Right renal pelvis (tissue), 4 donors: ENCODE results near the gene MCM10. TPM values are rescaled to one million over a fixed set of nuclear protein-coding genes. Genes with fewer than 3 reads are reported as not detected.

Source experiments
- DNase-seq, 4 donors: peaks; one replicate each; pipeline ENCODE4 v3.0.0-alpha.2; 2013; ENCODE audit warnings: low read depth in 4 of 4, low spot score in 3 of 4, missing footprints in 1 of 4
- polyA plus RNA-seq, 4 donors: library from polyadenylated mRNA; unstranded; fragments of 120-200 nt; gene quantifications; one replicate each; pipeline ENCODE4 v1.2.1, GENCODE V29; 2013; ENCODE audit not compliant: insufficient read length in 4 of 4

The MCM10 gene
- polyA plus RNA-seq, 4 donors = 9.9 to 10.6 (median 10.2) TPM

DNA sequence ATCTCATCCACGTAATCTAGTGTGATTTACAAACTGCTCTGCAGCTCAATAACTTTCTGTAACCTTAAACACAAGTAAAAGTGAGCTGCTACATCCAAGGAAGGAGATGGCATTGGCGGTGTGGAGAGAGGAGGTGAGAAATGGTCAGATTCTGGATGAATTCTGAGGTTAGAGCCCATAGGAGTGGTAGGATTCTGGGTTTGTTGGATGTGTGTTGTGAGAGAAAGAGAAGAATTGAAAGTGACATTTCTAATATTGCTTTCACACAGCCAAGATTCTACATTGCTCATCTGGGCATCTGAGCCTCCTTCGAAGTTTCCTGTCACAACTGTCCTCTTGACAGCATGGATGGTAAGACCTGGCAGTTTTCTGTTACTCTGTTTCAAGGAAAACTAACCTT lies 2.5 kb downstream of the MCM10 start:
- DNase-seq = no peak

DNA sequence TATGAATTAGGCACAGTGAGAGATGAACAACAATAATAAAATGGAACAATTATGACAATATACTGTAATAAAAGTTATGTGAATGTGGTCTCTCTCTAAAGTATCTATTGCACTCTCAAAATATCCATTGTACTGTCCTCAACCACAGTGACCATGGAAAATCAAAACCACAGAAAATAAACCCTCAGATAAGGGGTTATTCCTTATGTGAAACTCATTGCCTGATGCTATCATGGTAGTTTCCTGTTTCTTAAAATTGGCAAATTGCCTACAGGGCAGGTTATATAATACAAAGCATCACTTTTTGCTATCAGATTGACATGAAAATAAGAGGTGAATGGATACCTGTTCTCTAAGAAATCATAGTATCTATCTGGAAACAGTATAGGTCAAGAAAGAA lies 3.8 kb downstream of the MCM10 start:
- DNase-seq = no peak

DNA sequence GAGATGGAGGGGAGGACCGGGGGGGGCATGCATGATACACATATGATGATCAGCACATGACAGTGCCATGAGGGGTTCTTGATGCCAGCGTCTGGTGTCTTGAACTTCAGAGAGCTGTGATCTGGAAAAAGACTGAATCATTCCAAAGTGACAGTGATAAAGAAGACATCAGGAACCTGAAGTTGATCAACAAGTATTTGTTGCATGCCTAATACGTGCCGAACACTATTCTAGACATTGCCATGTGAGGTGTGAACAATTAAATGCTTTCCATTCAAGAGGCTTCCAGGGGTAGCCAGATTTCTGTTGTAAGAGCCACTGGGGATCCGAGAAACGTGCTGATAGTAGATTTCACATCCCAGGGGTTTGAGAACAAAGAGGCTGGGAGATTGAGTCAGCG lies 6.2 kb downstream of the MCM10 start:
- no peak for DNase-seq

DNA sequence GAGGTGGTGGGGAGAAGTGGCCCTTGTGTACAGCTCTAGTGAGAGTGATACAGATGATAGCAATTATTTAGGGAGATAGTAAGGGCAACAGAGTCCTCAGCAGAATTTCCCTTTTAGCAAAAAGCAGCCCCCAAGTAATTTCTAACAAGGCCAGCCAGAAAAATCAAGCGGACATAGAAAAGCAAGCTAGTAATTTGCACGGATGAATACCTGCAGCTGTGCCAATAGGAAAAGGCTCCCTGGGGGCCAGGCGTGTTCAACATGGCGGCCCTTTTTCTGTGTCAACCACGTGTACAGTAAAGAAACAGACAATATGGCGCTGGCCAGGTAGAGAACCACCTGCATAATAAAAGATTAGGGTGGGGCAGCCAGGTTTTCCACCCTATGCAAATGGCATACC lies 7.4 kb downstream of the MCM10 start:
- no peak for DNase-seq

DNA sequence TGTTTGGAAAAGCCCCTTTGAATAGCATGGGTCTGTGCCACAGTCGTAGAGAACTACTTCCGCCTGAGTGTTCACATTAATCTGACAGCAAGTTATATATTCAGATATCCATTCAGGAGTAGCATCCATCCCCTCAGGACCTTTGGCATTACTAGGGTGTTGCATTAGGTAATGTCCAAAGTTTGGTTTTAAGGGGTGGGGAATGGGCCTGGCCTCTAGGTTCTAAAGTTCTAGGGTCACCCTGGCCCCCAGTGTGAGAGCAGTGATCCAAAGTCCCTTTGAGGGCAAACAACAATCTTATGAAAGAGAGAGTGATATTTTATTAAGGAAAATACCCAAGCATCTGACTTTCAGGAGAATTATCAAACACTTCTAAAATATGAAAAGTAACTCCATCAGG lies 12.3 kb downstream of the MCM10 start:
- DNase-seq = no peak

DNA sequence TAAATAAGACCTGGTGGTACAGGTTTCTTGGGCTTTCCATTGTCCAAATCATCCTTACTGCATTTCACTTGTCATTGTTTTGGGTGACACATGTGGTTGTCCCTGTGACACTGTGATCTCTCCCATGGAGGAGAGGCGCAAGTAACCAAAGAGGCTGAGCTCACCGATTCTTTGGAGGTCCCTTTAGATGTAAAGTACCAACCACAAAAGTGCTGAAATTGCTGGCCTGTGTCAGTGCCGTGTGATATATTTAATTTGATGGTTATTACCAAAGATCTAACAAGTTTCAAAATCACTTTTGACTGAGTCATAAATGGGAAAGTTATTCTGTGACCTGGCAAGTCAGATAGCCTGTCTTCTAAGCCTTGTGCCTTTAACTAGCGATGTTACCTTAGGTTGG lies 19.4 kb downstream of the MCM10 start:
- DNase-seq = no peak

DNA sequence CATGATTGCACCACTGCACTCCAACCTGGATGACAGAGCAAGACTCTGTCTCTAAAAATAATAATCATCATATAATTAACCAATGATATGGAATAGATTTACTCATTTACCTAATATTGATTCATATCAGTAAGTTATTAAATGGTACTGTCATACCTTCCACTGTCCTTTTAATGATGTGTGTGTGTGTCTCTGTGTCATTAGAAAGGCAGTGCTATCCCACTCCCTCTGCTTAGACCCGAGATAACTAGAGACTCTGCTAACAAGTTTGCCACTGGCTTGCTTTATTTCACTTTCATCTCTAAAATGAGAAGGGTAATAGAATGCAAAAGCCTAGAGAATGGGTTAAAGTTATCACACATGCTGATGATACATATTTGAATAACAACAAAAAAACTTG lies 21.1 kb downstream of the MCM10 start:
- no peak for DNase-seq

DNA sequence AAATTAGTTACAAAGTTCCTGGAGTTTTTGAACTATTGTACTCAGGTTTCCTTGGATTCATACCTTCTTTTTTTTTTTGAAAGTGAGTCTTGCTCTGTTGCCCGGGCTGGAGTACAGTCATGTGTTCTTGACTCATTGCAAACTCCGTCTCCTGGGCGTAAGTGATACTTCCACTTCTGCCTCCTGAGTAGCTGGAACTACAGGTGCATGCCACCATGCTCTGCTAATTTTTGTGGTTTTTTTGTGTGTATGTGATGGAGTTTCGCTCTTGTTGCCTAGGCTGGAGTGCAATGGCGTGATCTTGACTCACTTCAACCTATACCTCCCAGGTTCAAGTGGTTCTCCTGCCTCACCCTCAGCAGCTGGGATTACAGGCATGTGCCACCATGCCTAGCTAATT lies 22.3 kb downstream of the MCM10 start:
- DNase-seq = no peak

DNA sequence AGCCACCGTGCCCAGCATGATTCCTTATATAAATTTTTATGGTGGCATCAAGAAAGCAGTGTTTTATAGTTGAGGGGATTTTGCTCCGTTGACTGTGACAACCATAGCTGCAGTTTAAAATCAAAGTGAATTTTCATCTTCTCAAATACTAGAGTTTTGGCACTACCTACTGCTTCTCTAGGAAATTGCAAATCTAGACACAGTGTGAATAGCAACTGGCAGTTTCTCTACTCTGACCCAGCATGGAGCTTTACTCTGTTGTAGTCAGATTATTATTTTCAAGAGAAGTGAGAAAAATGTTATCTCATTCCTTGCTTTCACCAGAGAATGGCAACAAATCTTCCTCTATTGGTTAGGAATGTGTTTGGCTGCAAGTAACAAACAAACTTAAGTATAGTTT lies 22.9 kb downstream of the MCM10 start:
- DNase-seq = no peak

DNA sequence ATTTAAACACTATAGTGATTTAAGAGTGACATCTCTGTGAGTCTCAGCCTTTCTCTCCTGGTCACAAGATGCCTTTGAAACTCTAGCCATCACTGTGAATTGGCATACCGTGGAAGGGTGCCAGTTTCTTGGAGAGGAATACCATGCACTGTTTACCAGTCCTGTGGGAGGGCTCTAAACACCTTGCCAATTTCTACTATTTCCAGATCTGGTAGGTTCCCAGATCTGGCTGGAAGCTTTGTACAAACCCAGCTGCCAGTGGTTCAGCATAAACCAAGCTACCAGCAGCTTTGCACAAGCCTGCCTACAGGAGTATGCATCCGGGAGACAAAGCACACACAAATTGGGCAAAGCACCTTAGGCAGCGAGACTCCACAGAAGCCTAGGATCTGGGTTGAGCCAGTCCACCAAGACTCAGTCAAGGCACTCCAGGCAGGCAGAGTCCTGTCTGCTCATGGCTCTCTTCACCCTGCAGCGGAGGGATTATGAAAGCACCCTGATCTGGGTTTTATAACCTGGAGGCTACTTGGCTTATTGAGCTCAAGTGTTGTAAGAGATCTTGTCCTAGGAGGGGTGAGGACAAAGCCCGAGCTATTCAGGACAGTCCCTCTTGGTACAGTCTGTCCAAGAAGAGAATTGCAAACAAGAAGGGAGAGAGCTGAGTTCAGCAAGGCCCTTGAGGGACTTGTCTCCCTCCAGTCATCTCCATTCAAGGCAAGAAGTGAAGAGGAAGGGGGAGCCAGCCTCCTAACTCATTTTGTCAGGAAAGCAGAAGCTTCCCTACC lies 23.6 kb downstream of the MCM10 start:
- no peak for DNase-seq

DNA sequence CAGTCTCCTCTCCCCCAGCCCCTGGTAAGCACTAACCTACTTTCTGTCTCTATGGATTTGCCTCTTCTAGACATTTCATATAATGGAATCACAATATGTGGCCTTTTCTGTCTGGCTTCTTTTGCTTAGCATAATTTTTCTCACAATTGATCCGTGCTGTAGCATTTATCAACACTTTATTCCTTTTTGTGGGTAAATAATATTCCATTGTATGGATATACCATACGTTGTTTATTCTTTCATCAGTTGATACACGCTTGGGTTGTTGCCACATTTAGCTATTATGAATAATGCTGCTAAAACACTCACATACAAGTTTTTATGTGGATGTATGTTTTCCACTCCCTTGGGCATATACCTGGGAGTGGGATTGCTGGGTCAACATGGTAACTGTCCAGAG lies 25.8 kb downstream of the MCM10 start:
- DNase-seq = no peak

DNA sequence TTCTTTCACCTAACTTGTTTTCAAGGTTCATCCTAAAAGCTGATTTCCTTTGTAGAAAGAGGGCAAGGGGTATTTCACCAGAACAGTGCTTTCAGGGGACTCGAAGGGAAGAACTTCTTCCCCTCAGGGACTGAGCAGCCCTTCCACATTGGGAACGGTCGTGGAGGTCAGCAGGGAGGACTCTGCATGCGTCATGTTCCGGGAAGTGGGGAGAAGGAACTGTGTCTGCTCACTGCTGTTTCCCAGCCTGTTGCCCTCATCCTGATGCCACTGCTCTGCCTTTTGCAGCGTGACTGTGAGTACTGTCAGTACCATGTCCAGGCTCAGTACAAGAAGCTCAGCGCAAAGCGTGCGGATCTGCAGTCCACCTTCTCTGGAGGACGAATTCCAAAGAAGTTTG lies 27.2 kb downstream of the MCM10 start:
- DNase-seq = no peak

DNA sequence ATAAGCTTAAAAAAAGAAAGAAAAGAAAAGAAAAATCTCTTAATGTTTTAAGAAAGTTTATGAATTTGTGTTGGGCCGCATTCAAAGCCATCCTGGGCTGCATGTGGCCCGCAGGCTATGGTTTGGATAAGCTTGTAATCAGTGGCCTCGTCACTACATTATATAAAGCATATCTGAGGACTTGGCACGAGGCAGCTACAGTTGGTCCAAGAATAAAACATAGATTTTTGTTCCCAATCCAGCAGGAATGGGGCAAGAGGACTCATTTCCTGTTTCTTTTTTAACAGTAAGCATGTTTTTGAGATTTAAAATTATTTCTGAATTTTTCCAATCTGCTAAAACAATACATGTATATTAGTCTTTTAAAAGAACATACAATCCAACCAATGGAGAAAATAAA lies 28.6 kb downstream of the MCM10 start:
- DNase-seq = no peak

DNA sequence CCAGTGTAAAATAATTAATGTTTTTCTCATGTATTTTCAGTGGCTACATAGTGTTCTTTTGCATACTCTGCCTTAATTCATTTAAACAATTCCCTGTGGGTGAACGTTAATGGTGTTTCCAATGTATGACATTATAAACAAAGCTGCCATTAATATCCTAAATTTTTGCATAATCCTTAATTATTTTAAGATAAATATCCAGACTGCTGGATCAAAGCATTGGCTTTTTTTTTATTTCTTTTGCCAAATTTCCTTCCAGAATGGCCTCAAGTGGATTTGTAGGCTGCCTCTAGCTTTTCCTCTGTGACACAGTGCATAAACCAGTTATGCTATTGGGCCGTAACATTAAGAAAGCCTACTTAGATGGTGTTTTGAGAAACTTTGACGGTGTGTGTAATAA lies 29.5 kb downstream of the MCM10 start:
- DNase-seq = no peak

DNA sequence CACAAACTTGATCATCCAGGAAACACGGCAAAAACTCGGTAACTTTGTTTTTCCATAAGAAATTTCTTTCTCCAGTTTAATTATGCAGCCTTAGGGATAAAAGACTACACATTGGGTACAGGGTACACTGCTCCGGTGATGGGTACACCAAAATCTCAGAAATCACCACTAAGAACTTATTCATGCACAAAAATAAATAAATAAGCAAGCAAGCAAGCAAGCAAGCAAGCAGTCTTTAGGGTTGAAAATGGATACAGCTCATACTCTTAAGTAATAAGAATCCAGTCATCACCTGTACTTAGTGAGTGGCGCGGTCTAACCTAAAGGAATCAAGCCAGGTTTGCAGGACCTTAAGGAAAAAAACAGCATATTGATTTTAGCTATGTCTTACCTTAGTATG lies 30.0 kb downstream of the MCM10 start:
- no peak for DNase-seq

DNA sequence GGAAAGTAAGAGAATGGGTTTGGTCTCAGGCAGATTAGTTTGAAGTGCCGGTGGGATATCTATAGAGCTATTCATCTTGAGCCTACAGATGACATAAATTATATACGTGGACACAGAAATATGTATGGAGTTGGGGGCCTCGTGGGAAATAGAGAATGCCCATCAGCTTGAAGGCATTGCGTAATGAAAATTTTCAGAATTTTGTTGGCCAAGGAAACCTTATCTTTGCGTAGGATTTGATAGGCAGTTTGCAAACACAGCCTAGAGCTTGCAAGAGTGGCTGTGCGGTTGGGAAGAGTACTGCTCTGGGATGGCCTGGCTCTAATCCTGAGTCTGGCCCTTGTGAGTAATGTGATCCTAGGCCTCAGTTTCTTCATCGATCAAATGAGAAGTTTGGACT lies 32.3 kb downstream of the MCM10 start:
- DNase-seq = no peak

DNA sequence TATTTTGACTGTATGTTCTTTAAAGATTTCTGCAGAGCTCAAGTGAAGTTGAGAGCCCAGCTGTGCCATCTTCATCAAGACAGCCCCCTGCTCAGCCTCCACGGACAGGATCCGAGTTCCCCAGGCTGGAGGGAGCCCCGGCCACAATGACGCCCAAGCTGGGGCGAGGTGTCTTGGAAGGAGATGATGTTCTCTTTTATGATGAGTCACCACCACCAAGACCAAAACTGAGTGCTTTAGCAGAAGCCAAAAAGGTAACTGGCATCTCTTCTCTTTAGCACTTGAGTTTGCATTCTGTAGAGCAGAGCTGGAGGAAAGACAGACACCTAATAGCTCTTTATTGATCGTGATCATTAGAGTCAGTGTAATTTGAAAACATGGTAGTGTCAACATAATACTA lies 33.7 kb downstream of the MCM10 start:
- no peak for DNase-seq

DNA sequence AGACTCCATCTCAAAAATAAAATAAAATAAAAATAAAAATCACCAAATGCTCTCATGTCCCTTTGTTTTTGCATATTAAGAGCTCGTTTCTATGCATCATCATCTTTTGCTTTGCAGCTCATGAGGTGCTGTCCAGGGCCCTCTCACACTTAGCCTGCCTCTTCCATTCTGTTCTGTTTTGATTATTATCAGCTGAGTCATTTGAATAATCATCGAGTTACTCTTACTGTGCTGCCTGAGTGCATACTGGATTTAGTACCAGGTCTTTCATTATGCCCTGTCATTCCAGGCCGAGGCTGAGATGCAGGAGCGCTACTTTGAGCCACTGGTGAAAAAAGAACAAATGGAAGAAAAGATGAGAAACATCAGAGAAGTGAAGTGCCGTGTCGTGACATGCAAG lies 39.8 kb downstream of the MCM10 start:
- DNase-seq = no peak

DNA sequence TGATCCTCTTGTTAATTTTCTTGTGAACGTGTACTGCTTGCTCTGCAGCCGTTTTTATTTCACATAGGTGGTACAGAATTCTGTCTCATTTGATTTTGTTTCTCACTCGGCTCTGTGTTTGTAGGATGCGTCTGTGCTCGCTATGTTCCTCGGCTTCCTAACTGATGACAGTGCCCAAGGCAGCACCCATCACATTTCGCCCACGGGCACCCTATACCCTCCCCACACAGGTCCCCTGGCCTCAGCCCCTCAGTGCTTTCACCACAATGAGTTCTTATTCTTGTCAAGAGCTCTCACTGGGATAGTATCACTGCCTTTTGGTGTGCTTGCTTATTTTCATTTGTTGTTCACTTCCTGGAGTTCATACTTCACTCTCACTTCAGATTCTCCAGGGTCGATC lies 44.7 kb downstream of the MCM10 start:
- DNase-seq = no peak

DNA sequence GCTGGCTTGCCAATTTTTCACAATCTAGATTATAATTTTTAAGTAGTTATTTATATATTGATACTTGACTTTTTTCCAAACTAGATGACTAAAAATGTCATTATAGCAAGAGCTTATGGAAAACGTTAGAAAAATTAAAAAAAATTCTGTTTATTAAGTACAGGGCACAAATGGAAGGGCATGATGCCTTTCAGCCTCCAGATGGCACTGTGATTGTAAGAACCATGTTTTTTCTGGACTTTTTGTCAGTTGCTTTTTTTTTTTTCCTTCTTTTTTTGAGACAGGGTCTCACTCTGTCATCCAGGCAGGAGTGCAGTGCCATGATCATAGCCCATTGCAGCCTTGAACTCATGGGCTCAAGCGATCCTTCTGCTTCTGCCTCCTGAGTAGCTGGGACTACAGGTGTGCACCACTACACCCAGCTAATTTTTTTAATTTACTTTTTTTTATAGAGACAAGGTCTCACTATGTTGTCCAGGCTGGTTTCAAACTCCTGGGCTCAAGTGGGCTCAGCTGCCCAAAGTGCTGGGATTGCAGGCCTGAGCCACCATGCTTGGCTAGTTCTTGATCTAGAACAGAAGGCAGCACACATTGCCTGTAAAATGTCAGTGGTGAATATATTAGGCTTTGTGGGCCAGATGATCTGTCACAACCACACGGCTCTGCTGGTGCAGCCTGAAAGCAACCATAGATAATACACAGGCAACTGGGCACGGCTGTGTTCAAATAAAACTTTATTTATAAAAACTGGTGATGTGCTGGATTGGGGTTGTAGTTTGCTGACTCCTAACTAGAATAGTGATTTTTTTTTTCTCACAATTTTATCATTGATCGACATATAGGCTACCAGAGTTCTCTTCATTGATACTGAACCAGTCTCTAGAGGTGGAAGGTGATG lies 45.4 kb downstream of the MCM10 start:
- peak; percentile 5 to 14 (median 9) for DNase-seq

DNA sequence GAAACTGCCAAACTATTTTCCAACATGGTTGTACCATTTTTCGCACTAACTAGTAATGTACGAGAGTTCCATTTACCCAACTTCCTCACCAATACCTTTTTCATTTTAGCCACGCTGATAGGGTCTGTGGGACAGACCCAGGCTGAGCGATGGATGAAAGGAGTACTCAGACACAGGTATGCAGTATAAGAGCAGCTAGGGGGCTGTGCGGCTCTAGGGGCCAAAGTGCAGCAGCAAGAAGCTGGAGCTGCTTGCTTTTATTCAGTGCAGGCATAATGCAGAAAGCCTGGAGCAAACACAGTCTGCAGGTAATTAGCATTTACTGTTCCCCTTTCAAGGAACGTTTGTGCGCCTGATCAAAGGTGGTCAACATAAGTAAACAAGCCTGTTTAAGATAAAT lies 51.8 kb downstream of the MCM10 start:
- DNase-seq = no peak

DNA sequence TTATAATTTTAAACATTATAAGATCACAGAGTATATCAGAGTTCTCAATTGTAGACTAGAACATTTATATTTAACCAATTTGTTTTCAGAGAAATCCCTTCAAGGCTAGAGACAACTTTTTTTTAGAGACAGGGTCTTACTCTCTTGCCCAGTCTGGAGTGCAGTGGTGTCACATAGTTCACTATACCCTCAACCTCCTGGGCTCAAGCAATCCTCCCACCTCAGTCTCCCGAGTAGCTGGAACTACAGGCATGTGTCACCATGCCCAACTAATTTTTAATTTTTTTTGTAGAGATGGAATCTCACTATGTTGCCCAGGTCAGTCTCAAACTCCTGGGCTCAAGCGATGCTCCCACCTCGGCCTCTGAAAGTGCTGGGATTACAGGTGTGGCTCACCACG lies 57.5 kb downstream of the MCM10 start:
- no peak for DNase-seq
